Spleen (tissue), 7 donors: ENCODE results near the gene RELB.

Experiments
- POLR2A ChIP-seq, 3 donors: fragments of 450-650 bp; IDR thresholded peaks; one replicate each; pipeline ENCODE4 v1.5.1; 2017; ENCODE audit warnings: antibody characterized with exemption in 3 of 3, mild to moderate bottlenecking in 1 of 3
- POLR2AphosphoS5 ChIP-seq, 3 donors: sonication (generic); formaldehyde crosslinking; IDR thresholded peaks; one replicate each; pipeline ENCODE4 v1.5.1; 2017; ENCODE audit warnings: antibody characterized with exemption in 3 of 3
- TF ChIP-seq, protein P1 (sequence below), 11 experiments: fragments of 200-600 bp in 7 of 11; fragments of 450-650 bp in 4 of 11; sonication (generic) in 4 of 11; IDR thresholded peaks in 8 of 11; conservative IDR thresholded peaks in 3 of 11; 1 replicate in 7 of 11; 2 replicates in 4 of 11; pipeline versions ENCODE4 v1.4.0 to v1.8.0; 2016 to 2021; ENCODE audit warnings: antibody characterized with exemption in 11 of 11, inconsistent platforms in 4 of 11, mild to moderate bottlenecking in 1 of 11
- donor health status: DM: no; HTN: no; CAD: no; lungs with moderate emphysema.
- donor health status: DM: no; HTN: no; CAD: no.
- donor health status: DM: no; HTN: no; CAD: no.

DNA sequence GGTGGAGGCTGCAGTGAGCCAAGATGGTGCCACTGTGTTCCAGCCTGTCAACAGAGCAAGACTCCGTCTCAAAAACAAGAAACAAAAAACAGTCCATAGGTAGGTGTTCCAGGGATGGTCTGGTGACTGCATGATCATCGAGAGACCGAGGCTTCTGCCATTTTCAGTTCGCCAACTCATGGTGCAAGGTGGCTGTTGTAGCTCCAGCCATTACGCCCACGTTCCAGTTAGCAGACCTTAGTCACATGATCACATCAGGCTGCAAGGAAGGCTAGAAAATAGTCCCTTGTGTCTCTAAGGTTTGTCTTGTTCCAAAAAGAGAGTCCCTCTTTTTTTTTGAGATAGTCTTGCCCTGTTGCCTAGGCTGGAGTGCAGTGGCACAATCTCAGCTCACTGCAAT is 34.5 kb downstream of the RELB start:
- TF ChIP-seq, protein P1, sequence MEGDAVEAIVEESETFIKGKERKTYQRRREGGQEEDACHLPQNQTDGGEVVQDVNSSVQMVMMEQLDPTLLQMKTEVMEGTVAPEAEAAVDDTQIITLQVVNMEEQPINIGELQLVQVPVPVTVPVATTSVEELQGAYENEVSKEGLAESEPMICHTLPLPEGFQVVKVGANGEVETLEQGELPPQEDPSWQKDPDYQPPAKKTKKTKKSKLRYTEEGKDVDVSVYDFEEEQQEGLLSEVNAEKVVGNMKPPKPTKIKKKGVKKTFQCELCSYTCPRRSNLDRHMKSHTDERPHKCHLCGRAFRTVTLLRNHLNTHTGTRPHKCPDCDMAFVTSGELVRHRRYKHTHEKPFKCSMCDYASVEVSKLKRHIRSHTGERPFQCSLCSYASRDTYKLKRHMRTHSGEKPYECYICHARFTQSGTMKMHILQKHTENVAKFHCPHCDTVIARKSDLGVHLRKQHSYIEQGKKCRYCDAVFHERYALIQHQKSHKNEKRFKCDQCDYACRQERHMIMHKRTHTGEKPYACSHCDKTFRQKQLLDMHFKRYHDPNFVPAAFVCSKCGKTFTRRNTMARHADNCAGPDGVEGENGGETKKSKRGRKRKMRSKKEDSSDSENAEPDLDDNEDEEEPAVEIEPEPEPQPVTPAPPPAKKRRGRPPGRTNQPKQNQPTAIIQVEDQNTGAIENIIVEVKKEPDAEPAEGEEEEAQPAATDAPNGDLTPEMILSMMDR (IDR thresholded peaks at IDR 0.05 in 8 of 11, conservative IDR thresholded peaks at IDR 0.05 in 3 of 11), result no peak
- TF ChIP-seq POLR2AphosphoS5 (IDR thresholded peaks at IDR 0.05) (no peak), POLR2A (IDR thresholded peaks at IDR 0.05) (no peak)
